Keratinocyte (primary cell): Measurements from ENCODE around the gene CLEC16A. TPM values are rescaled to one million over a fixed set of nuclear protein-coding genes. Genes with fewer than 3 reads are reported as not detected.

Experiments used
- DNase-seq: peaks from one replicate; pipeline ENCODE4 v3.0.0-alpha.2; 2011; ENCODE audit warnings: low read depth, missing footprints, low spot score
- FAIRE-seq: peaks from 2 replicates; lab custom pipeline; 2011; peaks lifted over from hg19 to GRCh38; lab: Jason Lieb, UNC
- H2AFZ ChIP-seq: 2 replicates; pipeline ENCODE4 v1.6.0; 2012; ENCODE audit warnings: low read length, control low read depth, inconsistent platforms; ENCODE audit not compliant: control insufficient read depth
- H3K27ac ChIP-seq: 2 replicates; pipeline ENCODE4 v1.5.1; 2011; ENCODE audit warnings: low read length; ENCODE audit not compliant: control insufficient read depth, insufficient read depth
- H3K27me3 ChIP-seq: 3 replicates; pipeline ENCODE4 v1.6.0; 2011; ENCODE audit warnings: low read length; ENCODE audit not compliant: control insufficient read depth, insufficient read depth; ENCODE audit errors: extremely low read depth
- H3K36me3 ChIP-seq, 2 experiments: 2 replicates in 1 of 2; 3 replicates in 1 of 2; pipeline ENCODE4 v1.5.1; 2011; ENCODE audit warnings: low read length in 2 of 2, mild to moderate bottlenecking in 1 of 2; ENCODE audit not compliant: control insufficient read depth in 2 of 2, insufficient read depth in 2 of 2; ENCODE audit errors: extremely low read depth in 1 of 2
- H3K4me1 ChIP-seq: 3 replicates; pipeline ENCODE4 v1.5.1; 2011; ENCODE audit warnings: low read length; ENCODE audit not compliant: control insufficient read depth, insufficient read depth; ENCODE audit errors: extremely low read depth
- H3K4me2 ChIP-seq: 3 replicates; pipeline ENCODE4 v1.6.0; 2011; ENCODE audit warnings: low read depth, low read length; ENCODE audit not compliant: control insufficient read depth, insufficient read depth; ENCODE audit errors: extremely low read depth
- H3K4me3 ChIP-seq, 3 experiments: fragments of 200-600 bp in 1 of 3; sonication (generic) in 1 of 3; 2 replicates in 2 of 3; 3 replicates in 1 of 3; pipeline ENCODE4 v1.5.1; 2011 to 2016; ENCODE audit warnings: low read length in 3 of 3, mild to moderate bottlenecking in 3 of 3, control low read depth in 2 of 3, inconsistent platforms in 1 of 3, low read depth in 1 of 3, mixed read lengths in 1 of 3, mixed run types in 1 of 3, moderate library complexity in 1 of 3; ENCODE audit not compliant: control insufficient read depth in 2 of 3, insufficient read depth in 2 of 3; ENCODE audit errors: extremely low read depth in 1 of 3
- H3K79me2 ChIP-seq: 2 replicates; pipeline ENCODE4 v1.6.0; 2012; ENCODE audit warnings: low read length; ENCODE audit not compliant: control insufficient read depth, insufficient read depth
- H3K9ac ChIP-seq: 3 replicates; pipeline ENCODE4 v1.6.0; 2011; ENCODE audit warnings: low read length; ENCODE audit not compliant: control insufficient read depth, insufficient read depth; ENCODE audit errors: extremely low read depth
- H3K9me1 ChIP-seq: 3 replicates; pipeline ENCODE4 v1.6.0; 2011; ENCODE audit warnings: low read length; ENCODE audit not compliant: control insufficient read depth, insufficient read depth; ENCODE audit errors: extremely low read depth
- H3K9me3 ChIP-seq: 2 replicates; pipeline ENCODE4 v1.5.1; 2012; ENCODE audit warnings: low read depth, low read length; ENCODE audit not compliant: control insufficient read depth
- H4K20me1 ChIP-seq: 3 replicates; pipeline ENCODE4 v1.6.0; 2011; ENCODE audit warnings: low read length; ENCODE audit not compliant: control insufficient read depth, insufficient read depth; ENCODE audit errors: extremely low read depth
- CTCF ChIP-seq, 3 experiments: IDR thresholded peaks in 1 of 3; conservative IDR thresholded peaks in 1 of 3; optimal IDR thresholded peaks in 1 of 3; 2 replicates in 2 of 3; 3 replicates in 1 of 3; pipeline versions ENCODE3 to v1.5.1; 2011; ENCODE audit warnings: low read length in 3 of 3, mild to moderate bottlenecking in 3 of 3, moderate library complexity in 2 of 3, control low read depth in 1 of 3, inconsistent platforms in 1 of 3; ENCODE audit not compliant: insufficient read depth in 2 of 3; ENCODE audit errors: extremely low read depth in 1 of 3
- EZH2 ChIP-seq: IDR thresholded peaks from one replicate; pipeline ENCODE4 v1.6.1; 2012; ENCODE audit warnings: inconsistent platforms, mild to moderate bottlenecking, low read length, moderate library complexity
- dilution Hi-C: fragments of 300-500 bp; cut with MboI; formaldehyde crosslinking; loops from one replicate; pipeline ENCODE4 v1.7.0; 2020; ENCODE audit warnings: low sequenced_read_pairs; ENCODE audit not compliant: extremely low pct_ligation_motif_present
- polyA plus RNA-seq, 5 experiments: library from polyadenylated mRNA; depleted of rRNA in 3 of 5; stranded (reverse) in 3 of 5; stranded (forward) in 1 of 5; unstranded in 1 of 5; fragments of >200 nt; gene quantifications; 1 replicate in 1 of 5; 2 replicates in 3 of 5; 3 replicates in 1 of 5; pipeline versions ENCODE4 v1.2.1 to v1.2.3, GENCODE V29; 2011 to 2012; ENCODE audit warnings: missing spikeins in 2 of 5, low read depth in 1 of 5, low replicate concordance in 1 of 5

CLEC16A gene
- polyA plus RNA-seq, 1 donor (not counting 4 experiments of a cell fraction or from before 2014, with no cell fraction given): 9.5 TPM

- H4K20me1 ChIP-seq: no peaks in the 10 kb centered on the region
- no peaks in the 10 kb centered on the region for H3K9me3 ChIP-seq
- no peaks in the 10 kb centered on the region for H3K27me3 ChIP-seq
- peaks cover 7% of the 10 kb centered on the region for H3K4me1 ChIP-seq
- no peaks in the 10 kb centered on the region for H3K79me2 ChIP-seq
- H3K9me1 ChIP-seq: no peaks in the 10 kb centered on the region
- H2AFZ ChIP-seq: no peak overlapping the region
- no peak overlapping the region for H3K27ac ChIP-seq
- TF ChIP-seq CTCF (optimal IDR thresholded peaks at IDR 0.05 in 1 of 3, IDR thresholded peaks at IDR 0.05 in 1 of 3, conservative IDR thresholded peaks at IDR 0.05 in 1 of 3; ENCODE audit: extremely low read depth in 1 of 3, insufficient read depth in 2 of 3, low read length in 3 of 3) (no peak), EZH2 (no peak)
- no peak overlapping the region for H3K9ac ChIP-seq
- no peak for DNase-seq
- H3K36me3 ChIP-seq: peaks cover 16 to 17% of the 10 kb centered on the region in 2 experiments
- no peak overlapping the region for H3K4me2 ChIP-seq
- no peak for FAIRE-seq
- no peak overlapping the region for H3K4me3 ChIP-seq
- dilution Hi-C loops: no loop called here
Measured at GRCh38 chr16:10969615-10970014, 25.3 kb downstream of the CLEC16A start.

- TF ChIP-seq EZH2: no peak
- H3K9ac ChIP-seq: no peak overlapping the region
- dilution Hi-C loops: no loop called here
Measured at GRCh38 chr16:10970065-10970464, 25.7 kb downstream of the CLEC16A start.

GRCh38 chr16:10971560-10971961, 27.2 kb downstream of the CLEC16A start:
- Histone ChIP-seq H3K4me1 (peaks cover 7% of the 10 kb centered on the region), H3K4me2 (peak overlapping the region; percentile 39), H3K36me3 (peaks cover 9 to 16% of the 10 kb centered on the region in 2 experiments), H3K27ac (no peak overlapping the region), H3K9ac (no peak overlapping the region), H4K20me1 (no peaks in the 10 kb centered on the region), H3K27me3 (no peaks in the 10 kb centered on the region), H3K79me2 (no peaks in the 10 kb centered on the region), H3K4me3 (no peak overlapping the region), H2AFZ (no peak overlapping the region), H3K9me3 (no peaks in the 10 kb centered on the region), H3K9me1 (no peaks in the 10 kb centered on the region)
- dilution Hi-C loops: no loop called here
- peak; percentile 20 for FAIRE-seq
- TF ChIP-seq CTCF (optimal IDR thresholded peaks at IDR 0.05 in 1 of 3, IDR thresholded peaks at IDR 0.05 in 1 of 3, conservative IDR thresholded peaks at IDR 0.05 in 1 of 3; ENCODE audit: extremely low read depth in 1 of 3, insufficient read depth in 2 of 3, low read length in 3 of 3) (peak; percentile 48 to 71 (median 70)), EZH2 (no peak)
- DNase-seq: peak; percentile 56

More at GRCh38 chr16:10970065-10970464, 25.7 kb downstream of the CLEC16A start:
- FAIRE-seq (no peak), DNase-seq (no peak)
- H3K9me1 ChIP-seq: no peaks in the 10 kb centered on the region
- H3K27me3 ChIP-seq: no peaks in the 10 kb centered on the region
- no peaks in the 10 kb centered on the region for H3K9me3 ChIP-seq
- H3K4me1 ChIP-seq: peaks cover 7% of the 10 kb centered on the region
- no peak overlapping the region for H3K27ac ChIP-seq
- H2AFZ ChIP-seq: no peak overlapping the region
- H3K4me3 ChIP-seq: no peak overlapping the region
- H3K79me2 ChIP-seq: no peaks in the 10 kb centered on the region
- peaks cover 12 to 16% of the 10 kb centered on the region in 2 experiments for H3K36me3 ChIP-seq
- no peak overlapping the region for H3K4me2 ChIP-seq
- H4K20me1 ChIP-seq: no peaks in the 10 kb centered on the region
